NCI-H2107 treated with DMSO at 0.1 percent for 48 hours (cell line): ENCODE results near the gene VWF.

Source experiments
- DNase-seq: peaks from one replicate; lab custom pipeline; 2025; ENCODE audit not compliant: unreplicated experiment; lab: John Stamatoyannopoulos, UW

The VWF gene

DNA sequence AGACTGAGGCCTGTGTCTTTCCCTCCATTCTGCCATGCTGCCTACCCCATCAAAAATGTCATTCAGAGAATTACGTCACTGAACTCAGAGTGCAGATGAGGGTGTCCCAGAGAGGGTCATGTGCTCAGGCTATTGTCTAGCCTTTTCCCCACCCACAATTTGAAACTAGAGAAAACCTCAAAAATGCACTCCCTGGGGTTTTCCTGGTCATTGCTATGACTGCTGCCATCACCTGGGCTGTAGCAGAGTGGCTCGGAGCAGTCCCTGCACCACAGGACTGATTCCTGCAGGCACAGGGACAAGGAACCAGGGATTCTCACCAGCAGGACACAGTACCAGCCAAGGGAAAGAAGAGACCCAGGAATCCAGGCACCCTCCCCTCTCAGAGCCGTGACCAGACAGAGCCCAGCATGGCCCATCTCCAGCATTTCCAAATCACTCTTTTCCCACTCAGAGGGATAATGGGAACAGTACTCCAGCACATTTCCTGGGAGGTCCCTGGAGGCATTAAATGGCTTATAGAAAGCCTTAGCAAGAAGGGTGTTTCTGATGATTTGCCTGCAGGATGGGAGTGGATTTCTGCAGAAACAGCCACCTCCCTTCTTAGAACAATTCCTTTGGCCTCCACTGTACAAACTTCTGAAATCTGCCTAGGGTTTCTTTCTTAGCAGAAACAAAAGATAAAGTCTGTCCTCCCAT lies 45.9 kb downstream of the VWF start:
- DNase-seq: peak; percentile 96

DNA sequence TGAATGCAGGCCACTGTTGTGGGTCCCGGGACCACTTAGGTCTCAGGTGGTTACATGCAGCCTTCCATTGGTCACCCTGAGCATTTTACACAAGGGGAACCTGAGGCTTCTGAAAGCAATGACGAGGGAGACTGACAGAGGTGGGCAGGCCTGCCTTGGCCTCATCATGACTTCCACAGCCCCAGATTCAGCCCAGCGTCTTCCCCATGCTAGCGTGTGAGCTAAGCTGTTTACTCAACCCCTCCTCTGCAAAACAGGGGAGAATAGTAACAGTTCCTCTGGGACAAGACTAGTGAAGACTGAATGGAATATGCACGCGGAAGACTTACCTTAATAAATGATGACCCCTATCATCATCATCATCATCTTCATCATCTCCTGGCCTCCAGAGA lies 46.8 kb downstream of the VWF start:
- no peak for DNase-seq

DNA sequence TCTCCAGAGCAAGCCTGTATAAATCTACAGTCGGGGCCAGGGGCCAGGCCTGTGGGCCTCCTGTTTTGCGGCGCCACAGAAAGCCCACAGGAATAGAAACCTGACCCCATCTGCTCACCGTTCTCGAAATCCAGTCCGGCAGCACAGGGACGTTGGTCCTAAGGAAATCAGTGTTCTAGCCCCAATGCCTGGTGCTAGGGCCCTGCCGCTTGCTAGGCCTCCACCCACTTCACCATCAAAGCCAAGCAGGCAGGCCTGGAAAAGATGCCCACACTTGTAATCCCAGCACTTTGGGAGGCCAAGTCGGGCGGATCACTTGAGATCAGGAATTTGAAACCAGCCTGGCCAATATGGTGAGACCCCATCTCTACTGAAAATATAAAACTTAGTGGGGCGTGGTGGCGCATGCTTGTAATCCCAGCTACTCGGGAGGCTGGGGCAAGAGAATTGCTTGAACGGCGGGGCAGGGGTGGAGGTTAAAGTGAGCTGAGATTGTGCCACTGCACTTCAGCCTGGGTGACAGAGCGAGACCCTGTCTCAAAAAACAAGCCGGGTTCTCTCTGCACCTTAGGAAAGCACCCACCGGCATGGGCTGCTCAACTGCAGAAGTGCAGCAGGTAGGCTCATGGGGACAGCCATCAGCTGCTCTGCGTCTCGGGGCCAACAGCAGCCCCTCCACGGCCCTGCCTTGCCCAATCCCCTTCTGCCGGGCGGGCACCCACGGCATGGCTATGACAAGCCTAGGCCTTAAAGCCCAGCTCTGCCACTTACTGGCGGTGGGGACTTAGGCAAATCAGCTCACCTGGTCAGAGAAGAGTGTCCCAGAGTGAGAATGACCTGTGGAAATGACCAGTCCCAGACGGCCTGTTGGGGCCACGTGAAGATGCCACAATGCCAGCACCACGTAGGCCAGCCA lies 47.4 kb downstream of the VWF start:
- no peak for DNase-seq

DNA sequence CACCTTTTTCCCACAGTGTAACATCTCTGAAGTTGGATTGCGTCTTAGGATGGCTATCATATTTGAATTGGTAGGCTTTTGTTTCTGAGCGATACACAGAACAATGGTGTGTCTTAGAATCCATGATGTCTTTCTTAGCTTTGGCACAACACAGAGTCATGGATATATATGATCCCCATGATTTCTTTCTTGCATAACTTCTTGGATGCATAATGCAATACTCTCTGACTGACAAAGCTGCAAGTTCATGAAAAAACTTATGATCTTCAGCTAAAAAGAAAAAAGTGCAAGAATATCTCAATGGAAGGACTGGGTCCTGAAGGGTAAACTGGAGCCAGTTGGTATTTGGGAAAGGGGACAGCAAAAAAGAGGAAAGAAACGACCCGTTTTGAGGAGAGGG lies 48.1 kb downstream of the VWF start:
- no peak for DNase-seq

DNA sequence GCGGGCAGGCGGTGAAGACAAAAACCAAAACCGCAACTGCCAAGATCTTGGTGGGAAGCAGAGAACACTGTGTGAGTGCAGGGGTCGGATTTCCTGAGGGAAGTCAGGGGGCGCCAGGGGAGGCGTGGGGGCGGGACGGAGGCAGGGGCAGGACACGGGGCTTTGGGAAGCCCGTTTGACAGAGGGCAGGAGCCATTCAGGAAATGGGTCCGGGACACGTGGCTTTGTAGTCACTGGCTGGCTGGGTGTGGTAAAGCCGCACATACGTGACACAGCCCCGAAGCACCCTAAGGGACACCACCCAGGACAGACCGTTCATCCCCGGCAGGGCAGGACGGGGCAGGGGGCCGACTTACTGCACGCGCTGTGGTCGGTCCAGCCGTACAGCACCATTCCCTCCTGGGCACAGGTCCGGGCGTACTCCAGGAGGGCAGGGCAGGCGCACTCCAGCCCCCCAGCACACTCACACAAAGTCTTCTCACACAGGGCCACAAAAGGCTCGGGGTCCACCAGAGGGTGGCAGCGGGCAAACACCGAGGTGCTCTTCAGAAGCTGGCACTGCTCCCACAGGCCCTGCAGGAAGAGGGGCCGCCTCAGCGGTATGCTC lies 49.4 kb downstream of the VWF start:
- DNase-seq: no peak

DNA sequence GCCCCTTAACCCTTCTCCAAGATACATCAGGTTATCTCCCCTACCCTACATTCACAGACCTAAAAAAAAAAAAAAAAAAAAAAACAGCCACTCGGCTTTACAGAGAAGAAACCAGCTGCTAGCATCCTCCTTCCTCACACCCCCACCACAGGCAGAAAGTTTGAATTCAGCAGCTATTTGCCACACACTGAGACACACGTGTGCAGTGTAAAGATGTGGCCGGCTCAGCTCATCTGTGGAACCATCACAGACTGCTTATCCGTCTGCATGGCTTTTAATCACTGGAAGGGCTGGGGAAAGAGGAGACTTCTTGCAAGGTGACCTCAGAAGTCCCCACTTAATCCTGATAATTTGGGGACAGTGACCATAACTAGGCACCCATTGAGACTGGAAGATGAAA lies 50.0 kb downstream of the VWF start:
- DNase-seq: no peak

DNA sequence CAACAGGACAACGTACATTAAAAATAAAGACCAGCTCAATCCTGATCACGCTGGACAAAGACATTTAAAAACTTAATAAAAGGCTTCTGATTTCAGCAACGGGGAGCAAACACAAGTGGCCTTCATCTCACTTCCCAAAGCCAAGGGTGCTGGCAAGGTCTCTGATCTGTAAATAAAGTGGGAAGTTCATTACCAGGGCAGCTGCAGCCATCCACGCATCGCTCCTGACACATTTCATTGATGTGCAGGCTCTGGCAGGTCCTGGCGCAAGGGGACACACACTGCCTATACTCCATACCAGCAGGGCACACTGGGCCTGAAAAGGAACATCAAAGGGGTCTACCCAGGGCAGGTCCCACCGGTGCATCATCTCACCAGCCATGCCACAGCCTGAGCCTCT lies 51.0 kb downstream of the VWF start:
- DNase-seq: no peak

DNA sequence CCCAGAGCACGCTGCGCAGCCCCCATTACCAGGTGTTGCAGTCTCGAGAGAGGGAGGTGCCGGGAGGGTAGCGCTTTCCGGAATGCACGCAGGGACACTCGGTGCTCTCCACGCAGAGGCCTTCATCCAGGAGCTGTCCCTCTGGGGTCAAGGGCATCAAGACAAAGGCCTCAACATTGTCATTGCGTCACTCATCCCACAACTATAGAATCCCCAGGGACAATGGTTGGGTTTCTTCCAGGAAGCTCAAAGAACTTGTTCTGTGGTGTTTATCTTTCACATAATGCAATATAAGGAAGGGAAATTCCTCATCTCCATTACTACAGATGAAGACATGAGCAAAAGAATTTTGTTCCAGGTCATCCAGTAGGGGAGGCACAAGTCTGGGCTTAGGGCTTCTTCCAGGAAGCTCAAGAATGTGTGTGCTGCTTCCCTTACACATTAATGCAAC lies 52.1 kb downstream of the VWF start:
- DNase-seq: no peak

DNA sequence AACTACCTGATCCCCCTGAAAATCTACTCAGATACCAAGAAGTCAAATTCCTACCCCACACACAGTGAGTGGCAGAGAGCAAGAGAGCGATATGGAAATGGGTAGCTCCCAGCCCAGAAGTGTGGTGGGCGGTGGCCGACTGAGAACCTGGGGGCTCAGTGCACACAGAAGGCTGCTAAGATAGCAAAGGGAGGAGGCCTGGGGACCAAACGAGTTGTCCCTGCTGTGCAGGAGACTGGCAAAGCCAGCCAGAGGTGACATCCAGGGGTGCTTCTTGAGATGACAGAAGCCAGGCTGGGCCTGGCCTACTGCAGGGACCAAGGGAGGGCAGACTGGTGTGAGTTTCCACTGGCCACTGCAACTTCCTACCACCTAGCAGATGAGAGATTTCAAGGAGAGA lies 52.9 kb downstream of the VWF start:
- DNase-seq: no peak

DNA sequence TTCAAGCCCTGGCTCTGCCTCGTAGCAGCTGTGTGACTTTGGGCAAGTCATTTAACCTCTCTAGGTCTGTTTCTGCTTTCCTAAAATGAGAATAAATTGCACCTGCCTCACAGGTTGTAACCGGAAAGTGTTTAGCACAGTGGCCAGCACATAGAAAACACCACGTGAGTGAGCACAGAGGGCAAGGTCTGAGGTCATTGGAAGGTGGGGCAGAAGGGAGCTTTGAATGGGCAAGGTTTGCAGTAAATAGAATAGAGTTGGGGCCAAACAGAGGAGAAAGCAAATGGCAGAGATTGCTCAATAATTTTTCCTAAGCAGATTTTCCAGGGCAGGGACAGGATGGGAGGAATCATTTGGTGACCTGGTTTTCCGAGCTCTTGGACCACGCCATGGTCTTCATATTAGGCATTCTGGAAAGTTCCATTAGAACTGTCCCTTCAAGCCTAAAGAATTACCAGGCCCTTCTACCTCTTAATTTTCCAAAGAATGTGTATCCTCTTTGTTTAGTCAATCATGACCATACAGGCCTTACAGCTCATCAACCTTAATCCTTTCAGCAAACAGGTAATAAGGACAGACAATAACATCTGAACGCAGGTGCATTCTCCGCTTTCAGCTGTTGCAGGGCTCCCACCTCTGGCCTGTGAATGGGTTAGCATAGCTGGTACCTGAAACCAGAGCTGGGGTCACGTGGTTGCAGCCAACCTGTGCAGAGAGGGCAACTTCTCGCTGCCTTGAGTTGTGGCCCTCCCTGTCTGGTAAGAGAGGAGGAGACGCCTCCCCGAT lies 53.8 kb downstream of the VWF start:
- DNase-seq: peak; percentile 95

DNA sequence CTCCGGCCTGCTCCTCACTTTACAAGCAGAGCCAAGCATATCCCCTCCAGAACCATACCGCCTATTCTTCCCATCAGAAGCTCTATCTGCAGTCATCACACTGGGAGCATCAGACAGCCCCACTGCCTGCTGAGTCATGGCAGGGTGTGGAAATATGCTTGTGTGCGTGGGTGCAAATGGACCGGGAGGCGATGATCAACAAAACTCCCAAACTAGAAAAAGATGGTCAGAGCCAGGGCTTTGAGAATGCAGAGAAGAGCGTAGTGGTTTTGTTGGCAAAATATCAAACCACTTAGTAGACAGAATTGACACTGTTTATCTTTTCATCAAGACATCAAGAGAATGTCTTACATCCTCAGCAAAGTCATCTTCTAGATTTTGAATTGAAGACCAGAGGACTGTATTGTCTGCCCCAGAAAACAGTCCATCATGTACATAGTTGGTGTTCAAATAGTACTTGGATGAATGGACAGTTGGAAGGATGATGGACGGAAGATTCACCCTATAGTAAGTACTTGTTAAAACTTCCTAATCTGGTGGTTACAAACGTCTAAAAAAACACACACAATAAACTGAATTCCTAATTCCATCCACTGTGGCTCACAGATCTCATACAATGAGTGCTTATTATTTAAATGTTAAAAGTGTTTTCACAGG lies 54.9 kb downstream of the VWF start:
- DNase-seq: no peak

DNA sequence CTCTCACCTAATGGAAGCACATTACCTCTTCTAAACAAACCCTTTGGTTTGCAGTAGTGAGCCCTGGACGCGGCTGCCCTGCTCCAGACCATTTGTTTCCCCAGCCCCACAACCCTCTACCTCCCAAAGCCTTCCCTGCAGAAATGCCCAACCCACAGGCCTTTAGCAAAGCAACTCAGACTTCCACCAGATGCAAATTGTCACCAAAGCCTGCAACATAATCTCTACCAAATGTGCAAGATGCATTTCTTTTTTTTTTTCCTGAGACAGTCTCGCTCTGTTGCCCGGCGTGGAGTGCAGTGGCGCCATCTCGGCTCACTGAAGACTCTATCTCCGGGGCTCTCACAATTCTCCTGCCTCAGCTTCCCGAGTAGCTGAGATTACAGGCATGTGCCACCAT lies 56.2 kb downstream of the VWF start:
- DNase-seq: no peak

DNA sequence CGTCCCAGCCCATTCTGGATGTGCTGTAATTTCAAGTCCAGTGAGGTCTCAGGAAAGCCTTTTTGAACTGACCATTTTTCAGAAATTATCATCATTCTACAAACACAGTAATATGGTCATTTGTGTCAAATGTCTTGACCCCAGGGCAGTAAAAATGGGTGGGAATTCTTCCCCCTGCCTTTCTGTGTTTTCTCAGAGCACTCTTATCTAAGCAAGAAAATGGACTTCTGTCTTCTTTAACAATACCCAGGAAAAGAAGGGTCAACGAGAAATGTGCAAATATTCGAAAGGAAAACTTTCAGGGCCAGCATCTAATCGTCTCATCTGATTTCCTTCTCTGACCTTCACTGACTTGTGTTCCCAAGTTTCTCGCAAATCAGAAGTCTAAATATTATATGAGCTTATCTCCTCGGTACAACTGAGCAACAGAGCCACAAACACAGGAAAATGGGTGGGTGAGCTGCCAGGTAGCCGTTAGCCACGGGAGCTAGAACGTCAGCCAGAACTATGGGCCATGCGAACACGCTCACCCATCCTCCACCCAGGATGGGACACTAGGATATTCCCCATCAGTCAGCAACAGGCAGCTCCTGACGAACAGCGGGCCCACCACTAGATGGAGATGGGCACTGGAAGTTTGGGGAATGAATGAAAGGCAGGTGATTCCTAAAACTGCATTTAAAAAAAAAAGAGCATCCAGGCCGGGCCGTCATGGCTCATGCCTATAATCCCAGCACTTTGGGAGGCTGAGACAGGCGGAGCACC lies 57.1 kb downstream of the VWF start:
- no peak for DNase-seq

DNA sequence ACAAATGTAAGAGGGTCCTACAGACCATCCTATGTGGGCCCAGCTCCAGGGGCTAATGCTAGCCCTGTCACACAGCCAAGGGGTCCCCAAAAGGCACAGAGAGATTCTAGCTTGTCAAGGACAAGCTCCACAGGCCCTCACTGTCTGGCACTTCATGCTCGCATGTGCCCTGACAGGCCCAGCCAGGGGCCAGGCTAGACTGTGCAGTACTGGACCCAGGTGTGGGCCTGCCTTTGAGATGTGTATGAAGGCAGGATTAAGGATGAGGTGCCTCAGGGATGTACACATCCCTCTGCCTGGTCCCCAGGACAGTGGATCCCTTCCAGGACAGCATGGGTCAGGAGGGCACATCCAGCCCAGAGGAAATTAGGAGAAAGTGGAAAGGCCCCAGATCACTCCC lies 57.8 kb downstream of the VWF start:
- DNase-seq: no peak

DNA sequence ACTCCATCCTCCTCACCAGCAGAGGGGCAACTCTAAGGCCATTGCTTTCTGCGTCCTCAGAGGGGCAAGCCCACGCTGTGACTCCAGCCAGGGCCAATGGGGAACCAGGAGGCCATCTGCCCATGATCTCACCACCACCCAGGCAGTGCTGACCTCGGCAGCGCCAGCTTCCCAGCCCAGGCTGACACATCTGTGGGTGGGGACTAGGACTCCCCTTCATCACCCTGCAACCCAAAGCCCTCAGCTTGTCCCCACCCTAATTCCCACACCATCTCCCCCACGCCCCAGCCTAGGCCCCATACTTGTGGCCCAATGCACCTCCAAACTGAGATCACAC lies 58.6 kb downstream of the VWF start:
- DNase-seq: no peak

DNA sequence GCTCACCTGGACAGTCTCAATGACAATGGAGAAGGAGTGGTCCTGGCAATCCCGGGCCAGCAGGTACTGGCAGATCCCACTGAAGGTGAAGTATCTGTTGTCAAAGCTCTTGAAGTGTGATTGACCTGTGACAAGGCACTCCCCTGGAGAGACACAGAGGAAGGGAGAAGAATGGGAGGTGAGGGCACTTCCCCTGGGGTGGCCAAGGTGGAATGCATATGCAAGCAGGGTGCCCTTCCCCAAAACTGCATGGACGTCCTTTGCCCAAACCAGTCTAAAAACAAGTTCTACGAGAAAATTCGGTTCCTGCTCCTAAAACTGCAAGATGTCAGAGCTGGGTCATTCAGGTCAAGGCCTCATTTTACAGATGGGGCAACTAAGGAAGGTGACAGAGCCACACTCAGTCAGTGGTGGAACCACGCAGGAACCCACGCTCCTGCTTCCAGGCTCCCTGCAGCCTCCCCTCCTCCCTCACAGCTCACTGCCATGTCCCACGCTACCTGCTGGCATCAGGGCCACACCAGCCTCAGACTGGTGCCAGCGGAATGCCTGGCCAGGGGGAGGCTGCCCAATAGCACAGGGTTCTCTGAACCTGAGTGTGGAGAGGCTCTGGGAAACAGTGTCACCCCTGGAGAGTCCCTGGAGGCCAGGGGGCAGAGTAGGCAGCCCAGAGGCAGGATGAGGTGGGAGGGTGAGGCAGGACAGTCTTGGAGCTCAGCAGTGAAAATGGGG lies 59.2 kb downstream of the VWF start:
- no peak for DNase-seq

DNA sequence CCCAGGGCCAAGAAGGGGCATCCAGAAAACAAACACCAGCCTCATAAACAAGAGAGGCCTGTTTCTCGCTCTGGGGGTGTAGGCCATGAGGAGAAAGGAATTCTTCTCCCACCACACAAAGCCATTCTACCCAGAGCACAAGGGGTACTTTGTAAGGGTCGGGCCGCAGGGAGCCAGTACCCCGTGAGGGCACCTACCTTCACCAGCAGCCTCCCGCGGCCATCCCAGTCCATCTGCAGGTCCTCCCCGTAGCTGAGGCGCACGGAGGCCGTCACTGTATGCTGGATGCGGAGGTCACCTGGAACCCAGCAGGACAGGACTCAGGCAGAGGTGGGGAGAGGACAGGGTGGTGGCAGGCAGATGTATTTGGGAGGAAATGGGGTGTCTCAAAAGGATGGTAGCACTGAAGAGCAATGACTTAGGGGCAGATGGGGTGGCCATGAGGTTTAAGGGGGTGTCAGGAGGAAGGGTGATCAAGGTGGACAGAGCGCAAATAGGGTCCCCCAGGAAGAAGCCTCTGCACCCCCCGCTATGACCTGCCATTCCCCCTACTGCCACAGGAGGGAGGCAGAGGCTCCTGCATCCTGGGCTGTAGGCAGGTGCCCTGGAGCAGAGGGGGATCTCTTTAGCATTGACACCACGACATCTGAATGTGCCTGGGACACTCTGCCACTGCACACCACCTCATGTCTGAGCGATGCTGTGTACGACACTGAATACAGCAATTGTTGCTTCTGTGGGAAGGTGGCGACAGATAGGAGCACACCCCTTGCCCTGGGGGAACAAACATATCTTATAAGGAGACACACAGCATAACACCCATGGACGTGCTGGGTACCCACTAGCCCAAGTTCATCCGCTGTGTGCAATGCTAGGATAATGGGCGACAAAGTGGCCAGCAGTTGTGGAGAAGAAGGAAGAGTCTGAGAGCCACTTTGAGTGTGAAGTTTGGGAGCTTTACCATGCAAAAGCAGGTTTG lies 61.4 kb downstream of the VWF start:
- DNase-seq: peak; percentile 26

DNA sequence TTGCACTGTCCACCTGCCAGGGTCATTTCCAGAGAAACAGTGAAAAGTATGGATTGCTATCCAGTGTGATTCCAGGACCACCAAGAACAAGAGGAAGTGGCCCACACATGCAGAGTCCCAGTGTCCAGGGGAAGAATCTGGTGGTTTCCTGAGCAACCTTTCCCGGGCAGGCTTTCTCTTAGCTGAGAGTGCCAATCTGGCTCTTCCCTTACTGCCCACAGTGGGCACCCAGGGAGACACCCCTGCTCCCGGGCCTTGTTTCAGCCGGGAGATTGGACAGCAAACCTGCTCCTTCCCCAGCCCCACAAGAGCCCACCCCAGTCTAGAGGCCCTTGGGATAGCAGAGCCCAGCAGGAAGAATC lies 62.1 kb downstream of the VWF start:
- DNase-seq: no peak
